GM18858 (cell line): ENCODE data around the gene MR1.

Experiments used
- ATAC-seq: cut with Tn5 transposase; IDR thresholded peaks from one replicate; pipeline ENCODE4 v1.9.1; 2021; ENCODE audit not compliant: unreplicated experiment

MR1 gene

GRCh38 chr1:181033799-181034451 is at the start of gene MR1:
Gene MR1 (plus strand): TSS chr1:181033983. CDS start chr1:181034008, 25 bp downstream.
- ATAC-seq = peak; percentile 85

- no peak for ATAC-seq
These were observed 45.5 kb upstream of the MR1 start for GRCh38 chr1:180988253-180988752.

GRCh38 chr1:180994262-180994661 is 39.5 kb upstream of the MR1 start:
- ATAC-seq = no peak

GRCh38 chr1:180997843-180998504 is 35.8 kb upstream of the MR1 start:
- no peak for ATAC-seq

- no peak for ATAC-seq
These were observed 32.5 kb upstream of the MR1 start for GRCh38 chr1:181001091-181001780.

GRCh38 chr1:181002582-181003172 is 31.1 kb upstream of the MR1 start:
- ATAC-seq = no peak

- no peak for ATAC-seq
These were observed 23.0 kb upstream of the MR1 start for GRCh38 chr1:181010789-181011188.

DNA sequence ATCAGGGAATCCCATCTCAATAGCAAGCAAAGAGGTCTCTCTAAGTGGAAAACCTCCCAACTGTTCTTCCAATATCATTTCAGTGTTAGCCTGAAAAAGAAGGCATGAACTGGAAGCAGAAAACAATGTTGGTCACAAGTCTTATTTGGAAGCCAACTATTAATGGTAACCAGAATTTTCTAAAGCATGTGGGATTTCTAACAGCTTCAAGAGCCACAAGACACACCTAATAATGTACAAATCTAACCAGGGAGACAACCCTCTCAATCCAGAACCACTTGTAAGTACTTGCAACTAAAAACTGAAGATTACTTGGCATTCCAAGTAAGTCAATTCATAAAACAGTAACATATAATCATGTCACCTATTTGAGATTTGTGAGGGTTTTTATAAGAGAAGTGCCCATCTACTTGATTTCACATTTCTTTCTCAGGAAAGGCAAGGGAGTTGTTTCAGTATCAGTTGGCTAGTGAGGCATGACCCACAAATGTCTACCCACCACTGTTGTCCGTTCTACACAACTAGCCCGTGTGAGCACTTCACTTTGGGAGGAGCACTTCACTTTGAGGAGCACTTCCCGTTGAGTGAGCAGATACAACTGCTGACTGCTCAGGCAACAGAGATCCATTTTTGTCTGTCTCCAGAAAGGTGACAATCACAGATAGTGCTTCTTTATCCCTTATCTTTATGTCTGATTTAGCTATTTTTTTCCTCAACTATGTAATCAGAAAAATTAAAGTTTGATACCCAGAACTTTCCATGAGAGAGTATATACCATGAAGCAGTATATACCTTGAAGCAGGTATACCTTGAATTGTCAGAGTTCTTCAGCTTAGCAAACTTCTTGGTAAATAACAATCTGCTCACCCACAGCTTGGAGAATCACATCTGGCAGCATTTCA is 22.2 kb upstream of the MR1 start:
- no peak for ATAC-seq

DNA sequence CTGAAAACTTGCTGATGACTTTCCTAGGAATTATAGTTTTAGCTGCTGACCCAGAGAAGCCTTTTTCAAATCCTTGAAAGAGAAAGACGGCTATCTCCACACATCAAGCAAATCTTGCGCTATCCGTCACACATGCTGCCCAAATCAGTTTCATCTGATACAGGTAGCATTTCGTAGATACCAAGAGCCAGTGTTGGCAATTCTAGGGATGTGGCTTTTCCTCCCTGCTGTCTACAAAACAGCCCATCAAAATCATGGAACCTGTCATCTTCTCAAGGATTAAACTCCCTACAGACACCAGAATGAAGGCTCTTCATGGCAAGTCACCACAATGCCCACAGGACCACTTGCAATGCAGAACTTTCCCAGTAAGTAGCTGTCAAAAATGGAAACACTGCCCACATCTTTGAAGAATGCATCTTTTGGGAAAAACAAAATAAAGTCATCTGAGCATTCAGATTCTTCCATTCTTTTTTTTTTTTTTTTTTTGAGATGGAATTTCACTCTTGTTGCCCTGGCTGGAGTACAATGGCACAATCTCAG is 21.5 kb upstream of the MR1 start:
- ATAC-seq = no peak

GRCh38 chr1:181013144-181013543 is 20.6 kb upstream of the MR1 start:
- no peak for ATAC-seq

DNA sequence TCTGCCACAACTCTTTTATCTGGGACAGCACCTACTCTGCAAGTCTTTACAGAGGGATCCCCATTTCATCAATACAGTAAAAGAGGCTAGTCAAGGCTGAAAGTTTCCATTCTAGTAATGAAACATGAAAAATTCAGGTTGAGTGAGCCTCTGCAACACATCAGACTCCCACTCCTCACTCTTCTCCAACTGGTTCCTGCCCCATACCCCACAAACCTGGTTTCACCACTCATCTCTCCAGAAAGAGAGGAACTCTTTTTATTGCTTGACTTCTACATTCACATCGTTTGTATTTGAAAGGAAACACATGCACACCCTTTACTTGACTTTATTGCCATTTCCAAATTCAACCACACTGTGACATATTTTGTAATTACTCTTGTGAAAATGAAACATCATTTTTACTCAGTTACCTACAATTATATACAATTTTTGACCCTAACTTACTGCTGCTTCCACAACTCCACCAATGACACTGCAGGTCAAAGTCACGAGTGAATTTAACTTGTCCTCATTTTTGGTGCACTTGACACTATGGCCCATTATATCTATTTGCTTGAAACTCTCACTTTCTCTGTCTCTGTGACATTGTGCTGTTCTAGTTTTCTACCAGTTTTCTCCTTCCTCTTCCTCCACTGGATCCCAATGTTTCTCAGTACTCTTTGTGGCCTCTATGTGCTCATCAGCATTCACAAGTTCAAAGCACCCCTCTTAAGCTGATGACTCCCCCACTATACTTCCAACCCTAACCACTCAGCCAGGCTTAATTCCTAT is 19.1 kb upstream of the MR1 start:
- peak; percentile 39 for ATAC-seq

- ATAC-seq = peak; percentile 5
These were observed 18.6 kb upstream of the MR1 start for GRCh38 chr1:181015251-181015615.

DNA sequence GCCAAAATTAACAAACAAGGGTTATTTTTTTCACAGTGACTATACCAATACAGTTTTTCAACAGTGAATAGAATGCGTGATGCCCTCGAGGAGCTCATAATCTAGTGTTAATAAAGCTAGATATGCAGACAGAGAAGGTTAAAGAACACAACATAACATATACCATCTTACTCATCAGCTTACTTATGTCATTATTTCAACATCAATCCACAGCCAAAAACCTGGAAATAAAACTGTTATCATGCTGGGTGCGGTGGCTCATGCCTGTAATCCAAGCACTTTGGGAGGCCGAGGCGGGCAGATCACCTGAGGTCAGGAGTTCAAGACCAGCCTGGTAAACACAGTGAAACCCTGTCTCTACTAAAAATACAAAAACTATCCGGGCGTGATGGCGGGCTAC is 17.2 kb upstream of the MR1 start:
- no peak for ATAC-seq

- ATAC-seq = no peak
These were observed 14.7 kb upstream of the MR1 start for GRCh38 chr1:181018901-181019681.

GRCh38 chr1:181021159-181021558 is 12.6 kb upstream of the MR1 start:
- ATAC-seq = no peak

GRCh38 chr1:181021811-181022434 is 11.9 kb upstream of the MR1 start:
- ATAC-seq = no peak

DNA sequence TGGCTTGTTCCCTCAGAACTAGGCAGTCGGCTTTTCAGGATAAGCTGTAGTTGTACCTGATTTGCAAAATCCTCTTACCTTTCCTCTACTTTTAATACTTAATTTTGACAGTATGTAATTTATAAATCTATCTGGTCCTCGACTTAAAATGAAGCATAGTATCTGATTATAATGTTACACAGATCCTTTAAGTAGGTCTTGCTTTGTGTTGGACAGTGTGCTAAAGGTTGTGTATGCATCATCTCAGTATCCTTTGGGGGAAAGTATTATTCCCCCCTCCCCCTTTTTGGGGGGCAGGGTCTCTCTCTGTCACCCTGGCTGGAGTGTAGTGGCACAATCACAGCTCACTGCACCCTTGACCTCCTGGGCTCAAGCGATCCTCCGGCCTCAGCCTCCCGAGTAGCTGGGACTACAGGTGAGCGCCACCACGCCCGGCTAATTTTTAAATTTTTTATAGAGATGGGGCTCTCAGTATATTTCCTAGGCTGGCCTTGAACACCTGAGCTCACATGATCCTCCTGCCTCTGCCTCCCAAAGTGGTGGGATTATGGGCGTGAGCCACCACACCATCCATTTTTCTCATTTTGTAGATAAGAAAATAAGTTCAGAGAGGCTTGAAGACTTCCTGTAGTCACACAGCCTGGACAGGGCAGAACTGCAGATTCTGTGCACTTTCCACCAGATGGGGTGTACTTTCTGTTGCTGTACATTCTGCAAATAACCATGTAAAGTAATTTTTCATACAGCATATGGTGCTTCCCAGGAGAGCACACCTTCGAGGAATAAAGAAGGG is 10.3 kb upstream of the MR1 start:
- peak; percentile 8 for ATAC-seq

DNA sequence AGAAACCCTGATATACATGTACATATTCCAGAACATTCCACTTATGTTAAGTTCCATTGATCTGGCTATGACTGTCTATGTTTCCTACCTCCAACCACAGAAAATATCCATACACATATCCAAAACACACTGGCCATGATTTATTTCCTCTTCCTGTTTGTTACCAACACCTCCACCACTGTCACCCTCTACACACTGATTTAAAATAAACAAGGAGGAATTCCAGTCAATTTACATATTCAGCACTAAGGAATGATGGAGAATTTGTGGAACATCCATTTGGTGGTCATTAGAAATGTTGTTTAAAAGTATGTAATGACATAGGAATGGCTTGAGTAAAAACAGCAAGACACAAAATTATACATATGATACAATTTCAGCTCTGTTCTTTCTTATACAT is 5.6 kb upstream of the MR1 start:
- ATAC-seq = no peak
